D341Med (cell line): ENCODE data around the gene CDH5.

Source experiments
- DNase-seq: peaks from one replicate; pipeline ENCODE4 v3.0.0; 2012; ENCODE audit warnings: low spot score

CDH5 gene

GRCh38 chr16:66373667-66374066, 7.2 kb downstream of the CDH5 start:
- no peak for DNase-seq

- no peak for DNase-seq
These were observed 7.7 kb downstream of the CDH5 start for GRCh38 chr16:66374176-66374575.

GRCh38 chr16:66375451-66375850, 9.0 kb downstream of the CDH5 start:
- no peak for DNase-seq

GRCh38 chr16:66376114-66376513, 9.6 kb downstream of the CDH5 start:
- no peak for DNase-seq

GRCh38 chr16:66376577-66377305, 10.2 kb downstream of the CDH5 start:
- no peak for DNase-seq

- DNase-seq = no peak
These were observed 10.8 kb downstream of the CDH5 start for GRCh38 chr16:66377324-66377723.

- no peak for DNase-seq
These were observed 12.5 kb downstream of the CDH5 start for GRCh38 chr16:66378741-66379570.

- no peak for DNase-seq
These were observed 13.1 kb downstream of the CDH5 start for GRCh38 chr16:66379571-66379941.

- no peak for DNase-seq
These were observed 13.9 kb downstream of the CDH5 start for GRCh38 chr16:66380421-66380820.

- no peak for DNase-seq
These were observed 15.2 kb downstream of the CDH5 start for GRCh38 chr16:66381585-66382170.

- no peak for DNase-seq
These were observed 15.9 kb downstream of the CDH5 start for GRCh38 chr16:66382171-66382965.

- DNase-seq = no peak
These were observed 16.4 kb downstream of the CDH5 start for GRCh38 chr16:66382966-66383299.

GRCh38 chr16:66383551-66383950, 17.1 kb downstream of the CDH5 start:
- no peak for DNase-seq

GRCh38 chr16:66385415-66385814, 18.9 kb downstream of the CDH5 start:
- DNase-seq = no peak

- DNase-seq = no peak
These were observed 20.4 kb downstream of the CDH5 start for GRCh38 chr16:66386629-66387622.

GRCh38 chr16:66387817-66388332, 21.4 kb downstream of the CDH5 start:
- DNase-seq = peak; percentile 3

- DNase-seq = no peak
These were observed 22.1 kb downstream of the CDH5 start for GRCh38 chr16:66388350-66389139.

GRCh38 chr16:66389256-66390176, 23.0 kb downstream of the CDH5 start:
- no peak for DNase-seq
